GM12864 (cell line): ENCODE data around the gene EFCAB12.

Source experiments
- DNase-seq: peaks from one replicate; pipeline ENCODE4 v3.0.0-alpha.2; 2011; ENCODE audit warnings: low read depth
- H3K4me3 ChIP-seq: 2 replicates; pipeline ENCODE4 v1.5.1; 2011; ENCODE audit warnings: mild to moderate bottlenecking, low read depth, low read length, control low read depth
- TF ChIP-seq, protein P1 (sequence below): IDR thresholded peaks from 2 replicates; pipeline ENCODE4 v1.5.1; 2011; ENCODE audit warnings: low read depth, mild to moderate bottlenecking, moderate library complexity, low read length, control low read depth, inconsistent platforms; ENCODE audit errors: missing control alignments

EFCAB12 gene

DNA sequence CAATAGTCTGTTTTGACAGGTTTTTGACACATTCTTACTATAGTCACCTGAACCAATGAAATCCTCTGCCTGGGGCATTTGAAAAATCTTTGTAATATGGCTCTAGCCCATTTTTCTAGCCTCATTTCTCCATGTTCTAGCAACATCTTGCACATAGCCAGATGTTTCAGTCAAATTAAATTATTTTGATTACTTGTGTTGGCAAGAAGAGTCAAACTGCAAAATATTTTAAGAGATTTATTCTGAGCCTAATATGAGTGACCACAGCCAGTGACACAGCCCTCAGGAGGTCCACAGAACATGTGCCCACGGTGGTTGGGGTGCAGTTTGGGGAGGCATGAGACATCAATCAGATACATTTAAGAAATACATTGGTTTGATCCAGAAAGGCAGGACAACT, 18.5 kb upstream of the EFCAB12 start:
- DNase-seq = no peak
- TF ChIP-seq, protein P1, sequence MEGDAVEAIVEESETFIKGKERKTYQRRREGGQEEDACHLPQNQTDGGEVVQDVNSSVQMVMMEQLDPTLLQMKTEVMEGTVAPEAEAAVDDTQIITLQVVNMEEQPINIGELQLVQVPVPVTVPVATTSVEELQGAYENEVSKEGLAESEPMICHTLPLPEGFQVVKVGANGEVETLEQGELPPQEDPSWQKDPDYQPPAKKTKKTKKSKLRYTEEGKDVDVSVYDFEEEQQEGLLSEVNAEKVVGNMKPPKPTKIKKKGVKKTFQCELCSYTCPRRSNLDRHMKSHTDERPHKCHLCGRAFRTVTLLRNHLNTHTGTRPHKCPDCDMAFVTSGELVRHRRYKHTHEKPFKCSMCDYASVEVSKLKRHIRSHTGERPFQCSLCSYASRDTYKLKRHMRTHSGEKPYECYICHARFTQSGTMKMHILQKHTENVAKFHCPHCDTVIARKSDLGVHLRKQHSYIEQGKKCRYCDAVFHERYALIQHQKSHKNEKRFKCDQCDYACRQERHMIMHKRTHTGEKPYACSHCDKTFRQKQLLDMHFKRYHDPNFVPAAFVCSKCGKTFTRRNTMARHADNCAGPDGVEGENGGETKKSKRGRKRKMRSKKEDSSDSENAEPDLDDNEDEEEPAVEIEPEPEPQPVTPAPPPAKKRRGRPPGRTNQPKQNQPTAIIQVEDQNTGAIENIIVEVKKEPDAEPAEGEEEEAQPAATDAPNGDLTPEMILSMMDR = no peak
- H3K4me3 ChIP-seq = no peak overlapping the region

DNA sequence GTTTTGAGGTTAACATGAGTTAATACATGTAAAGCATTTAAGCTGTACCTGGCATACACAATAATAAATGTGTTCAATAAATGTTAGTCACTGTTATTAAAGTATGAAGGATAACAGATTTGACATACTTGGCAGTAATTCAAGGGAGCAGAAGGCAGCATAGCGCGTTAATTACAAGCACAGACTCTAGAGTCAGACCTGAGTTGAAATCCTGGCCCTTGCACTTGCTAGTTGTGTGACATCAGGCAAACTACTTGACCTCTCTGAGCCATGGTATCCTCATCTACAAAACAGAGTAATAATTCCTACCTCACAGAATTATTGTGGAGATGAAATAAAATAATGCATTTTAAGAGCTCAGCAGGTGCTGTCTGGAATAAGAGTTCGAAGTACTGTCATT, 17.0 kb upstream of the EFCAB12 start:
- TF ChIP-seq, protein P1 = no peak
- H3K4me3 ChIP-seq = no peak overlapping the region
- DNase-seq = no peak

DNA sequence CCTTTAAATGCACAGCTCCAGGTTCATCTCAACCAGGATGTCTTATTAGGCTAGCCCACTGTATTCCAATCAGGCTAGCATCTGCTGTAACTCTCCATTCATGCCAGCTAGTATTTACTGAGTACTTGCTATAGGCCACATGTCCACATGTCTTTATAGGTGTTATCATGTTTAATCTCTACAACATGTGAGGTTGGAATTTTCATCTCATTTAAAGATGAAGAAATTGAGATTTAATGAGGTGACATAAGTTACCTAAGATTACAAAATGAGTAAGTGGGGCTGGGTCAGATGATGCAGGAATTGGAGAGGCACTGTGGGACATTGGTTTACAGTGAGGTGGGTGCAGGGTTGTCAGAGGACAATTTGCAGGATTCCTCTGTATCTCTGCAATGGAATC, 14.5 kb upstream of the EFCAB12 start:
- no peak for DNase-seq
- TF ChIP-seq, protein P1 = no peak
- no peak overlapping the region for H3K4me3 ChIP-seq

DNA sequence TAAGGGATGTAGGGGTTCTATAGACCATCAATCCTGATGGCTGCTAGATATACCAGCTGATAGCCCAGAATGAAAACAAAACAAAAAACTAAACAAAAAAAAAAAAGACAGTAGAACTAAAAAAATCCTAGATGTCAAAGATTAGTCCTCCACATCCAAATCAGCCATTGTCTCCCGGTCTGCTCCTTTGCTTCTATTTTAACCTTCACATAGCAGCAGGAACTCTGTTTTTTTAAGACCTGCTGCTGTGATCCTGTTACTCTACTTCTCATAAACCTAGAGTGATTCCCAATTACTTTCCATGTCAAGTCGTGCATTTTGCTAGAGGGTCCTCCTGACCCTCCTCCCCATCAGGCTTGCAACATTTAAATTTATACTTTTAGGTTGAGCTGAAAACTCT, 14.1 kb upstream of the EFCAB12 start:
- no peak for DNase-seq
- TF ChIP-seq, protein P1 = no peak
- no peak overlapping the region for H3K4me3 ChIP-seq

DNA sequence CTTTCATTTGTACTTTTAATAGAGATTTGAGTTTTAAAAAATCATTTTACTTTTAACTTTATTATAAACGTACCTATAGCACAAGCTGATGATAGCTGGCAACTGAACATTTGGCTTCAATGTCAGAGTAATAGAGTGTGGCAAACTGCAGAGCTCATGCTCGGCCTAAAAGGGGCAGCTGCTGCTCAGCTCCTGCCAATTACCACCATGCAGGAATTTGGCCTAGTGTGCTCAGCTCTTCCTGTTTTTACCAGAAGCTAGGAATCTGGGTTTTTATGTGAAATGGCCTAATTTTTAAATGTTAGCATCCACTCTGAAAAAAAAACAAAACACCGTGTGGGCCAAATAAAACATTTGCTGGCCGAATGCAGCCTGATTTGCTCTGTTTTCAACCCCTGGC, 13.3 kb upstream of the EFCAB12 start:
- TF ChIP-seq, protein P1 = no peak
- no peak for DNase-seq
- no peak overlapping the region for H3K4me3 ChIP-seq

DNA sequence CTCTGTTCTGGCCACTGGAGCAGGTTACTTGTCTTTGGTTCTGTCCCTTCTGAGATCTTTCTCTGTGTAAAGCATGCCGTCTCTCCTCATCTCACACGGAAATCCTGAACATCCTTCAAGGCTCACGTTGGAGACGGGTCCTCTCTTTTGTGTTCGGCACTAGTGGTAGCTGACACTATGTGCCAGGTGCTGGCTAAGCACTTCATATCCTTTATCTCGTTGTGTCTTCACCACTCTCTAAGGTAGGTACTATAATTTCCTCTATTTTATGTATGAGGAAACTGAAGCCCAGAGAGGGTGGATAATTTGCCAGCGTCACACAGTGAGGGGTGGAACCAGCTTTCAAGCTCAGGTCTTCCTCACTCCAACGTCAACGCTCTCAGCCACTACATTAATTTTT, 12.8 kb upstream of the EFCAB12 start:
- no peak for DNase-seq
- peak overlapping the region; percentile 95 for H3K4me3 ChIP-seq
- TF ChIP-seq, protein P1 = no peak

DNA sequence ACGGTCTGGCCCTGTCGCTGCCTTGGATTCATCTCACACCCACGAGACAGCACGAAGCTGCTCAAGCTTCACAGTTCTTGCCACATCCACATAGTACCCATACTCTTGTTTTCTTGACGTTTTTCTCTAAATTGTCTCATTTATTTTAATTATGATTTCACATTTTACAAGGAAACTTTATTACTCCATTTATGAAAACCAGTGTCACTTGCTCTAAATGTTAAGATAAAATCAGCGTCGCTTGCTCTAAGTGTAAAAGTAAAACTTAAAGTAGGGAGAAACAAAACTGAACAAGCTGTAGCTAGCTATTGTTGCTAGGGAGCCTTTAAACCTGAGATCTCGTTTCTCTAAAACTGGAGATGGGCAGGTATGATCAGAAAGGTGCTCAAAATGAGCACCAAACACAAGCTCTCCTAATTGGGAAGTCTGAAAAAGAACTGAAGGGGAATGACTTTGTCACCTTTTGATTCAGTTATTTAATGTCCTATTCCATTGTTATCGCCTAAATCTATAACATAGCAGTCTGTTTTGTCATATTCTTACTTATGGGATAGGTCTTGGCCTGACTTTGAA, 12.3 kb upstream of the EFCAB12 start:
- peak overlapping the region; percentile 95 for H3K4me3 ChIP-seq
- DNase-seq = no peak
- TF ChIP-seq, protein P1 = no peak
